ENCODE measurements around the gene NDUFA9.

DNA sequence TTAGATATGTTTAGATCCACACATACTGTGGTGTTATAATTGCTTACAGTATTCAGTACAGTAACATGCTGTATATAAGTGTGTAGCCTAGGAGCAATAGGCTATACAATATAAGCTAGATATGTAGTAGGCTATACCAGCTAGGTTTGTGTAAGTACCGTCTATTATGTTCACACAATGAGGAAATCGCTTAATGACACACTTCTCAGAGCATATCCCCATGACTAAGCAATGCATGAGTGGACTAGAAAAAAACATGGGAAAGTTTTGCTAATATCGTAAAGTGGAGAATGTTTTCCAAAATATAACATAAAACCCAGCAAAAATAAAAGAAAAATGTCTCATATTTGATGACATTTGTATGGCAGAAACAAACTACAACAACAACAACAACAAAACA, 27.4 kb upstream of the NDUFA9 start:
- TF ChIP-seq, protein P1, sequence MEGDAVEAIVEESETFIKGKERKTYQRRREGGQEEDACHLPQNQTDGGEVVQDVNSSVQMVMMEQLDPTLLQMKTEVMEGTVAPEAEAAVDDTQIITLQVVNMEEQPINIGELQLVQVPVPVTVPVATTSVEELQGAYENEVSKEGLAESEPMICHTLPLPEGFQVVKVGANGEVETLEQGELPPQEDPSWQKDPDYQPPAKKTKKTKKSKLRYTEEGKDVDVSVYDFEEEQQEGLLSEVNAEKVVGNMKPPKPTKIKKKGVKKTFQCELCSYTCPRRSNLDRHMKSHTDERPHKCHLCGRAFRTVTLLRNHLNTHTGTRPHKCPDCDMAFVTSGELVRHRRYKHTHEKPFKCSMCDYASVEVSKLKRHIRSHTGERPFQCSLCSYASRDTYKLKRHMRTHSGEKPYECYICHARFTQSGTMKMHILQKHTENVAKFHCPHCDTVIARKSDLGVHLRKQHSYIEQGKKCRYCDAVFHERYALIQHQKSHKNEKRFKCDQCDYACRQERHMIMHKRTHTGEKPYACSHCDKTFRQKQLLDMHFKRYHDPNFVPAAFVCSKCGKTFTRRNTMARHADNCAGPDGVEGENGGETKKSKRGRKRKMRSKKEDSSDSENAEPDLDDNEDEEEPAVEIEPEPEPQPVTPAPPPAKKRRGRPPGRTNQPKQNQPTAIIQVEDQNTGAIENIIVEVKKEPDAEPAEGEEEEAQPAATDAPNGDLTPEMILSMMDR (IDR thresholded peaks at IDR 0.05), result no peak
- no peak for TF ChIP-seq POLR2A (IDR thresholded peaks at IDR 0.05)

Measured in prostate gland (tissue), 2 donors.